HepG2 (cell line): ENCODE measurements around the gene WNT3. TPM values are rescaled to one million over a fixed set of nuclear protein-coding genes. Genes with fewer than 3 reads are reported as not detected.
A peak's percentile ranks its signal among the peaks of the same experiment; 100 is the strongest.

ENCODE experiments used
- AGO2 ChIP-seq: fragments of 200-400 bp; formaldehyde crosslinking; optimal IDR thresholded peaks from 2 replicates; pipeline ENCODE3; 2017; ENCODE audit warnings: mild to moderate bottlenecking, low read depth, low read length, moderate library complexity
- AKAP8 ChIP-seq: sonication (generic); formaldehyde crosslinking; IDR thresholded peaks from 2 replicates; pipeline ENCODE4 v1.5.1; 2020; ENCODE audit warnings: mild to moderate bottlenecking, missing genetic modification reagents
- ARNT ChIP-seq: fragments of 450-650 bp; IDR thresholded peaks from 2 replicates; pipeline ENCODE4 v1.6.1; 2017
- ATAD3A ChIP-seq: sonication (generic); formaldehyde crosslinking; IDR thresholded peaks from 2 replicates; pipeline ENCODE4 v1.4.0; 2020; ENCODE audit warnings: missing genetic modification reagents
- ATF7-NPFF ChIP-seq: sonication (generic); formaldehyde crosslinking; IDR thresholded peaks from 2 replicates; pipeline ENCODE4 v1.8.1; 2023; ENCODE audit warnings: mild to moderate bottlenecking, low read depth, missing genetic modification reagents, moderate library complexity
- ATRX ChIP-seq: sonication (generic); formaldehyde crosslinking; IDR thresholded peaks from 2 replicates; pipeline ENCODE4 v1.4.0; 2020; ENCODE audit warnings: missing genetic modification reagents, borderline replicate concordance
- EEA1 ChIP-seq: sonication (generic); formaldehyde crosslinking; IDR thresholded peaks from 2 replicates; pipeline ENCODE4 v1.5.1; 2020; ENCODE audit warnings: mild to moderate bottlenecking, missing genetic modification reagents, borderline replicate concordance
- ETV6 ChIP-seq: sonication (generic); formaldehyde crosslinking; conservative IDR thresholded peaks from 2 replicates; pipeline ENCODE4 v1.4.0; 2020; ENCODE audit warnings: missing genetic modification reagents
- IKZF1 ChIP-seq: fragments of 450-650 bp; IDR thresholded peaks from 2 replicates; pipeline ENCODE4 v1.7.1; 2016
- MIXL1 ChIP-seq: IDR thresholded peaks from 2 replicates; pipeline ENCODE4 v1.6.1; 2016
- MXI1 ChIP-seq: IDR thresholded peaks from 3 replicates; pipeline ENCODE4 v1.6.1; 2012; ENCODE audit warnings: low read depth, low read length, inconsistent platforms, borderline replicate concordance
- MYC ChIP-seq: sonication (generic); formaldehyde crosslinking; IDR thresholded peaks from 2 replicates; pipeline ENCODE4 v1.9.0; 2021; ENCODE audit warnings: missing genetic modification reagents, borderline replicate concordance
- NFATC3 ChIP-seq: sonication (generic); formaldehyde crosslinking; IDR thresholded peaks from 2 replicates; pipeline ENCODE4 v1.5.1; 2020; ENCODE audit warnings: mild to moderate bottlenecking, missing genetic modification reagents
- NFKBIZ ChIP-seq: IDR thresholded peaks from 2 replicates; pipeline ENCODE4 v1.6.1; 2018; ENCODE audit warnings: missing genetic modification reagents, missing compliant biosample characterization
- PBX2 ChIP-seq: IDR thresholded peaks from 2 replicates; pipeline ENCODE4 v1.6.1; 2016; ENCODE audit warnings: control low read depth
- RARA ChIP-seq: IDR thresholded peaks from 2 replicates; pipeline ENCODE4 v1.6.1; 2016; ENCODE audit warnings: missing genetic modification reagents, missing compliant biosample characterization
- RFX3 ChIP-seq: IDR thresholded peaks from 2 replicates; pipeline ENCODE4 v1.6.1; 2016; ENCODE audit warnings: missing biosample characterization, missing genetic modification reagents
- SALL1 ChIP-seq: sonication (generic); formaldehyde crosslinking; IDR thresholded peaks from 2 replicates; pipeline ENCODE4 v1.8.0; 2022; ENCODE audit warnings: mild to moderate bottlenecking, missing genetic modification reagents
- SAP130 ChIP-seq: IDR thresholded peaks from 2 replicates; pipeline ENCODE4 v1.6.1; 2016; ENCODE audit warnings: low read depth
- SCMH1 ChIP-seq: sonication (generic); formaldehyde crosslinking; IDR thresholded peaks from 2 replicates; pipeline ENCODE4 v1.9.0; 2021; ENCODE audit warnings: missing genetic modification reagents, mild to moderate bottlenecking, borderline replicate concordance
- ZBTB25 ChIP-seq: IDR thresholded peaks from 2 replicates; pipeline ENCODE4 v1.6.1; 2018; ENCODE audit warnings: missing genetic modification reagents
- ZNF382 ChIP-seq: sonication (generic); formaldehyde crosslinking; IDR thresholded peaks from 2 replicates; pipeline ENCODE4 v1.5.0; 2020; ENCODE audit warnings: missing genetic modification reagents, mild to moderate bottlenecking, borderline replicate concordance
- ZNF451 ChIP-seq: sonication (generic); formaldehyde crosslinking; IDR thresholded peaks from 2 replicates; pipeline ENCODE4 v1.5.0; 2020; ENCODE audit warnings: mild to moderate bottlenecking, missing genetic modification reagents
- ZNF496 ChIP-seq: sonication (generic); formaldehyde crosslinking; IDR thresholded peaks from 2 replicates; pipeline ENCODE4 v1.8.1; 2023; ENCODE audit warnings: mild to moderate bottlenecking, moderate library complexity, missing genetic modification reagents; ENCODE audit not compliant: insufficient replicate concordance
- ZNF670 ChIP-seq: sonication (generic); formaldehyde crosslinking; IDR thresholded peaks from 2 replicates; pipeline ENCODE4 v1.8.0; 2022; ENCODE audit warnings: mild to moderate bottlenecking, missing genetic modification reagents, borderline replicate concordance
- polyA plus RNA-seq, 8 experiments: library from polyadenylated mRNA; depleted of rRNA in 3 of 8; stranded (reverse) in 7 of 8; unstranded in 1 of 8; fragments of >200 nt; fragmentation: Illumina TruSeq in 4 of 8; extraction: Trizol in 4 of 8; gene quantifications; 2 replicates each; pipeline versions ENCODE4 v1.2.1 to v1.2.3, GENCODE V29; 2011 to 2016; ENCODE audit warnings: low read depth in 4 of 8, missing spikeins in 1 of 8, mixed read lengths in 1 of 8; ENCODE audit not compliant: insufficient read depth in 1 of 8
- total RNA-seq, 5 experiments: library from RNA; depleted of rRNA; stranded (reverse); fragments of >200 nt; fragmentation: Illumina TruSeq; extraction: Trizol; gene quantifications; 2 replicates each; pipeline ENCODE4 v1.2.3, GENCODE V29; 2016; ENCODE audit warnings: low read depth in 1 of 5
- TF ChIP-seq, protein P1 (sequence below): sonication (generic); formaldehyde crosslinking; IDR thresholded peaks from 2 replicates; pipeline ENCODE4 v1.5.1; 2020; ENCODE audit warnings: missing genetic modification reagents, mild to moderate bottlenecking, borderline replicate concordance
- TF ChIP-seq, protein P2 (sequence below): sonication (generic); formaldehyde crosslinking; IDR thresholded peaks from 2 replicates; pipeline ENCODE4 v1.8.0; 2022; ENCODE audit warnings: missing genetic modification reagents, low read depth, mild to moderate bottlenecking, borderline replicate concordance

Gene WNT3
- total and polyA plus RNA-seq, 2 of the 13 experiments (the other 11 are each of a cell fraction or from before 2014, with no cell fraction given) = 8.5 to 10.3 TPM

DNA sequence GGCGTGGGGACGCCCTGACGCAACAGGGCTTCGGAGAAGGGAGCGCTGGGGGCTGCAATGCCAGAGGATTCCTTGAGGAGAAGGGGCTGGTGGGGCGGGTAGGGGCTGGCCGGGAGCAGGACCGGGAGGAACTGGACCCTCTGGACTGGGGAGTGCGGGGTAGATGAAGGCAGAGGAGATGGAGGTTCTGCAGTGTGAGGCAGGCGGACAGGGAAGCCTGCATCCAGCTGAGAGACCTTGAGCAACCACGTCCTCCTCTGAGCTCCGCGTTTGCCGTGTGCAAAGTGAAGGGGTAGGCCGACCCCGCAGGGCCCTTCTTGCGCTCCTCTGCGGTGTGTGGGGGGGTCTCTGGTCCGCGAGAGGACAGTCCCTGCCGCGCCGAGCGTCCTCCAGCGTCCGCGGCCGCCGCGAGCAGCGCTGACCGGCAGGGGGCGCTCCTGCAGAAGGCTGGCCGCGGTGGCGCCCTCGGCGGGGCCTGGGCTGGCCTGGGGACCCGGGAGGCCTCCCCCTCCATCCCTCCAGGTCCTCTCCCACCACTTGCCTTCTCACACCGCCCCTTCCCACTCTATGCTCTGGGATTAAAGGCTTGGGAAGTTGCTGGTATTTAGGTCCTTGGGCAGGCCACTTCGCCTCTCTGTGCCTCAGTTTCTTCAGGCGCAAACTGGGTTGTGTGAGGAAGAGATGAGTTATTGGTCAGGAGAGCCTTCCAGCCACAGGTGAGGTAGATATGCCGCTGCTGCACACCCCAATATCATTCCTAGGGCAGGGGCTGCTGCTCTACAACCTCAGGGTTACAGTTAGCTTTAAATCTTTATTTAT lies 23.3 kb upstream of the WNT3 start (continued):
- TF ChIP-seq PBX2 (CRISPR knock-in tag) = no peak
- TF ChIP-seq NFATC3 (CRISPR knock-in tag) = no peak
- no peak for TF ChIP-seq ARNT
- no peak for TF ChIP-seq ZBTB25 (CRISPR knock-in tag)
- TF ChIP-seq ZNF496 (CRISPR knock-in tag) = no peak
- peak; percentile 37; the same call in 1 of the 2 replicates for TF ChIP-seq SALL1 (CRISPR knock-in tag)
- TF ChIP-seq ZNF382 (CRISPR knock-in tag) = no peak
- no peak for TF ChIP-seq ZNF670 (CRISPR knock-in tag)
- TF ChIP-seq RFX3 = no peak
- TF ChIP-seq SAP130 (CRISPR knock-in tag) = no peak
- TF ChIP-seq EEA1 (CRISPR knock-in tag) = peak; percentile 37; the same call in 1 of the 2 replicates
- no peak for TF ChIP-seq ATRX (CRISPR knock-in tag)
- TF ChIP-seq, protein P1, sequence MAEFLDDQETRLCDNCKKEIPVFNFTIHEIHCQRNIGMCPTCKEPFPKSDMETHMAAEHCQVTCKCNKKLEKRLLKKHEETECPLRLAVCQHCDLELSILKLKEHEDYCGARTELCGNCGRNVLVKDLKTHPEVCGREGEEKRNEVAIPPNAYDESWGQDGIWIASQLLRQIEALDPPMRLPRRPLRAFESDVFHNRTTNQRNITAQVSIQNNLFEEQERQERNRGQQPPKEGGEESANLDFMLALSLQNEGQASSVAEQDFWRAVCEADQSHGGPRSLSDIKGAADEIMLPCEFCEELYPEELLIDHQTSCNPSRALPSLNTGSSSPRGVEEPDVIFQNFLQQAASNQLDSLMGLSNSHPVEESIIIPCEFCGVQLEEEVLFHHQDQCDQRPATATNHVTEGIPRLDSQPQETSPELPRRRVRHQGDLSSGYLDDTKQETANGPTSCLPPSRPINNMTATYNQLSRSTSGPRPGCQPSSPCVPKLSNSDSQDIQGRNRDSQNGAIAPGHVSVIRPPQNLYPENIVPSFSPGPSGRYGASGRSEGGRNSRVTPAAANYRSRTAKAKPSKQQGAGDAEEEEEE = no peak
- TF ChIP-seq IKZF1 = no peak
- no peak for TF ChIP-seq AGO2
- 0 out of 2 replicates have a peak, but pooled peaks have one; percentile 79 for TF ChIP-seq ETV6 (CRISPR knock-in tag)
- no peak for TF ChIP-seq RARA (CRISPR knock-in tag)
- no peak for TF ChIP-seq ATAD3A (CRISPR knock-in tag)
- 0 out of 2 replicates have a peak, but pooled peaks have one; percentile 15 for TF ChIP-seq MYC (CRISPR knock-in tag)
- no peak for TF ChIP-seq ZNF451
- no peak for TF ChIP-seq MIXL1 (CRISPR knock-in tag)
- TF ChIP-seq AKAP8 (CRISPR knock-in tag) = no peak
- no peak for TF ChIP-seq ATF7-NPFF (CRISPR knock-in tag)
- TF ChIP-seq NFKBIZ (CRISPR knock-in tag) = no peak
- TF ChIP-seq, protein P2, sequence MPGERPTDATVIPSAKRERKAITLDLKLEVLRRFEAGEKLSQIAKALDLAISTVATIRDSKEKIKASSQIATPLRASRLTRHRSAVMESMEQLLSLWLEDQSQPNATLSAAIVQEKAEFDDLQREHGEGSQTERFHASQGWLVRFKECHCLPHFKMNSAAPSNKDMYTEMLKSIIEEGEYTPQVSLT (CRISPR knock-in tag) = no peak
- TF ChIP-seq SCMH1 = no peak
- peak; percentile 44; the same call in 1 of the 3 replicates for TF ChIP-seq MXI1
